Skeletal muscle tissue (tissue), 4 donors: ENCODE results near the gene KRTAP5-5. TPM values are rescaled to one million over a fixed set of nuclear protein-coding genes. Genes with fewer than 3 reads are reported as not detected.
"Not testable (repeated sequence)": the region's sequence is repeated elsewhere in the genome, so short reads cannot be mapped to it uniquely, and the experiment has no call there.

ENCODE experiments used
- H3K27ac ChIP-seq: one replicate; pipeline ENCODE4 v1.7.0; 2013; ENCODE audit warnings: mild to moderate bottlenecking, low read depth, low read length, inconsistent platforms
- H3K27me3 ChIP-seq, 3 donors: one replicate each; pipeline ENCODE4 v1.7.0; 2013; ENCODE audit warnings: low read length in 3 of 3; ENCODE audit not compliant: control insufficient read depth in 3 of 3, insufficient read depth in 3 of 3
- H3K36me3 ChIP-seq, 3 donors: one replicate each; pipeline ENCODE4 v1.7.0; 2013; ENCODE audit warnings: low read length in 3 of 3; ENCODE audit not compliant: control insufficient read depth in 3 of 3, insufficient read depth in 3 of 3
- H3K4me1 ChIP-seq, 3 donors: one replicate each; pipeline ENCODE4 v1.7.0; 2013; ENCODE audit warnings: low read length in 3 of 3, mild to moderate bottlenecking in 3 of 3; ENCODE audit not compliant: control insufficient read depth in 3 of 3, insufficient read depth in 3 of 3
- H3K4me3 ChIP-seq, 3 donors: one replicate each; pipeline ENCODE4 v1.7.0; 2013; ENCODE audit warnings: low read length in 3 of 3
- H3K9ac ChIP-seq, 3 donors: one replicate each; pipeline ENCODE4 v1.7.0; 2013; ENCODE audit warnings: low read length in 3 of 3, mild to moderate bottlenecking in 3 of 3, moderate library complexity in 2 of 3, low read depth in 1 of 3
- H3K9me3 ChIP-seq, 3 donors: one replicate each; pipeline ENCODE4 v1.7.0; 2013; ENCODE audit warnings: low read length in 3 of 3; ENCODE audit not compliant: control insufficient read depth in 3 of 3
- total RNA-seq: library from RNA; depleted of rRNA; stranded (reverse); fragments of >200 nt; gene quantifications from one replicate; pipeline ENCODE4 v1.2.3, GENCODE V29; 2014
- donor health status: Osteomylitis.

The KRTAP5-5 gene, protein sequence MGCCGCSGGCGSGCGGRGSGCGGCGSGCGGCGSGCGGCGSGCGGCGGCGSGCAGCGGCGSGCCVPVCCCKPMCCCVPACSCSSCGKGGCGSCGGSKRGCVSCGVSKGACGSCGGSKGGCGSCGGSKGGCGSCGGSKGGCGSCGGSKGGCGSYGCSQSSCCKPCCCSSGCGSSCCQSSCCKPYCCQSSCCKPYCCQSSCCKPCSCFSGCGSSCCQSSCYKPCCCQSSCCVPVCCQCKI
- total RNA-seq = not detected

DNA sequence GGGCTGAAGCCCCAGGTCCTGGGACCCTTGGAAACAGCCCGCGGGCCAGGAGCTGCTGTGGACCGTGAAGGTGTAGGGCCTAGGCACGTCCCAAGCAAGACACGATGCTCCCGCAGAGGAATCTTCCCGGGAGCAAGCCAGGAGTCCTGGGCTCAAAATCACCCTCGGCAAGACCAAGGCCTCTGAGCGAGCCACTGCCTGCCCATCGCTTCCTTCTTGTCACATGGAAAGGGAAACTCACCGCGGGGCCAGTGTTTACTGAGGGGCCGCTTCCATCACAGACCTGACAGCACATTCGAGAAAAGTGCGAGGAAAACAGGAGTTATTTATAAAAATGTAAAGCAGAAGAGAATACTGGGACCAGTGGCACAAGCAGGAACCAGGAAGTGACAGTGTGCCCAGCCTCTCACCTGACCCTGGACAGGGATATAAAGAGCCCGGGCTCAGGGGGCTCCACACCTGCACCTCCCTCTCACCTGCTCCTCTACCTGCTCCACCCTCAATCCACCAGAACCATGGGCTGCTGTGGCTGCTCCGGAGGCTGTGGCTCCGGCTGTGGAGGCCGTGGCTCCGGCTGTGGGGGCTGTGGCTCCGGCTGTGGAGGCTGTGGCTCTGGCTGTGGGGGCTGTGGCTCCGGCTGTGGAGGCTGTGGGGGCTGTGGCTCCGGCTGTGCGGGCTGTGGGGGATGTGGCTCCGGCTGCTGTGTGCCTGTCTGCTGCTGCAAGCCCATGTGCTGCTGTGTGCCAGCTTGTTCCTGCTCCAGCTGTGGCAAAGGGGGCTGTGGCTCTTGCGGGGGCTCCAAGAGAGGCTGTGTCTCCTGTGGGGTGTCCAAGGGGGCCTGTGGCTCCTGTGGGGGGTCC, at the start of gene KRTAP5-5:
Gene KRTAP5-5, plus strand, starts transcription at position 450 of the 860 bp plus-strand sequence. Its CDS starts 66 bp downstream, at position 516.
- H3K27me3 ChIP-seq = peaks cover 34 to 52% (median 34%) of the 10 kb centered on the region in 3 donors
- H3K4me1 ChIP-seq = peaks cover 0 to 4% (median 4%) of the 10 kb centered on the region in 3 donors
- H3K4me3 ChIP-seq = no peak within 1 kb of the TSS
- H3K27ac ChIP-seq = no peak within 1 kb of the TSS
- H3K9me3 ChIP-seq = no peaks in the 10 kb centered on the region
- H3K9ac ChIP-seq = peak within 1 kb of the TSS in 1 of 3 donors; percentile 11
- no peaks in the 10 kb centered on the region for H3K36me3 ChIP-seq

DNA sequence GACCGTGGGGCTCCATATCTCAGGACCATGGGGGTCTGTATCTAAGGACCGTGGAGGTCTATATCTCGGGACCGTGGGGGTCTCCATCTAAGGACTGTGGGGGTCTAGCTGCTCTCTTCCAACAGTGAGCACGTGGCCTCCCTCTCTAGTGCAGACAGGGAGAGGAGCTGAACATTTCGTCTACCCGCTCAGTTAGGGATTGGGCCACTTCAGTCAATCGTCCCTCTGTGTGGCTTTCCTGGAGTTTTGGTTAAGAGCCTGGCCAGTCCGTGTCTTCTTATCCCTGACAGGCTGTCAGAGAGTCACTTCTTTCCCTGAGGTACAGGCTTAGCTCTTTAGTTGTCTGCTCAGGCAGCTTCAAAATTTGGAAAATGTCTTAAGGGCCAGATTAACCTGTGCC, 47.6 kb upstream of the KRTAP5-5 start:
- peaks cover 0 to 5% (median 5%) of the 10 kb centered on the region in 3 donors for H3K4me1 ChIP-seq
- no peaks in the 10 kb centered on the region for H3K27me3 ChIP-seq
- H3K9me3 ChIP-seq = peaks cover 0 to 4% (median 4%) of the 10 kb centered on the region in 3 donors
- H3K9ac ChIP-seq = no peak overlapping the region
- H3K4me3 ChIP-seq = no peak overlapping the region
- no peak overlapping the region for H3K27ac ChIP-seq
- H3K36me3 ChIP-seq = no peaks in the 10 kb centered on the region

- not testable (repeated sequence) for H3K9ac ChIP-seq, H3K27ac ChIP-seq, H3K36me3 ChIP-seq, H3K4me3 ChIP-seq, H3K9me3 ChIP-seq, H3K27me3 ChIP-seq, H3K4me1 ChIP-seq
Observed at GRCh38 chr11:1582909-1583308, 46.7 kb upstream of the KRTAP5-5 start.

GRCh38 chr11:1584661-1585370, 44.8 kb upstream of the KRTAP5-5 start, which contains the start of gene KRTAP5-1:
KRTAP5-1 (minus strand) TSS chr11:1585283; CDS start chr11:1585249, 34 bp downstream.
- H3K27ac ChIP-seq = not testable (repeated sequence)
- H3K4me1 ChIP-seq = peaks cover 0 to 18% (median 17%) of the 10 kb centered on the region in 3 donors

GRCh38 chr11:1586699-1587098, 42.9 kb upstream of the KRTAP5-5 start:
- no peak overlapping the region for H3K4me3 ChIP-seq
- H3K36me3 ChIP-seq = no peaks in the 10 kb centered on the region
- no peak overlapping the region for H3K27ac ChIP-seq
- H3K4me1 ChIP-seq = peaks cover 0 to 22% (median 21%) of the 10 kb centered on the region in 3 donors
- H3K27me3 ChIP-seq = no peaks in the 10 kb centered on the region
- H3K9ac ChIP-seq = no peak overlapping the region
- no peaks in the 10 kb centered on the region for H3K9me3 ChIP-seq

More at GRCh38 chr11:1584661-1585370, 44.8 kb upstream of the KRTAP5-5 start, which contains the start of gene KRTAP5-1:
- not testable (repeated sequence) for H3K4me3 ChIP-seq, H3K9ac ChIP-seq, H3K27me3 ChIP-seq, H3K36me3 ChIP-seq, H3K9me3 ChIP-seq

DNA sequence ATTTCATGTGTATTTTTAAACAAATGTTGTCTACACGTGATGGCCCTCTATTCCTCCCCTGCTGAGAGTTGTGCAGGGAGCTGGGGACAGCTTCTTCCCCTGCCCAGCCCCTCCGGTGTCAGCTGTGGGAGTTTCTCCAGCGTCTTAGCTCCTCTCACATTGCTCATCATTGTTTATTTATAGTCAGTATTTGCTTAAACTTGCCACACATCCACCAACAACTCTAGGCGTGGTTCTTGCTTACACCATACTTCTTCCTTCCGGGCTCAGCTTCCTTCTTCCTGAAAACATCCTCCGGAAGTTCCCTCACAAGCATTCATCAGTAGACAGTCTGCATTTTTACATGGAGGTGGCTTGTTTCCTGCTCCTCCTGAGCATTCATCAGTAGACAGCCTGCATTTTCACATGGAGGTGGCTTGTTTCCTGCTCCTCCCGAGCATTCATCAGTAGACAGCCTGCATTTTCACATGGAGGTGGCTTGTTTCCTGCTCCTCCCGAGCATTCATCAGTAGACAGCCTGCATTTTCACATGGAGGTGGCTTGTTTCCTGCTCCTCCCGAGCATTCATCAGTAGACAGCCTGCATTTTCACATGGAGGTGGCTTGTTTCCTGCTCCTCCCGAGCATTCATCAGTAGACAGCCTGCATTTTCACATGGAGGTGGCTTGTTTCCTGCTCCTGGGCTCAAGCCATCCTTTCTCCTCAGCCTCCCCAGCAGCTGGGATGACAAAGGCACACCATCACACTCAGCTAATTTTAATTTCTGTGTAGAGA, 40.2 kb upstream of the KRTAP5-5 start:
- not testable (repeated sequence) for H3K36me3 ChIP-seq, H3K27me3 ChIP-seq, H3K9me3 ChIP-seq, H3K4me3 ChIP-seq, H3K9ac ChIP-seq, H3K27ac ChIP-seq
- peaks cover 0 to 22% (median 21%) of the 10 kb centered on the region in 3 donors for H3K4me1 ChIP-seq

DNA sequence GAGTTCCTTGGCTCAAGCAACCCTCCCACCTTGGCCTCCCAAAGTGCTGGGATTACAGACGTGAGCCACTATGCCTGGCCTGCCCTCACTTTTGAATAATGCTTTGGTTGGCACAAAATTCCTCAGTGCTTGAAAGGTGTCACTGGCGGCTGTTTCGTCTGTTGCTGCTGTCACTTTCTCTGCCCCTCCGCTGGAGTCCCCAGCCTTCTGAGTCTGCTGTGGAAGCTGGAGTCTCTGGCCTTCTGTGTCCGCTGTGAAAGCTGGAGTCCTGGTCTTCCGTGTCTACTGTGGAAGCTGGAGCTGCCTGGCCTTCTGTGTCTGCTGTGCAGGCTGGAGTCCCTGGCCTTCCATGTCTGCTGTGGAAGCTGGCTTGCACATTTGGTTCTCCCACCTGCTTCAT, 39.6 kb upstream of the KRTAP5-5 start:
- H3K9ac ChIP-seq = no peak overlapping the region
- H3K4me3 ChIP-seq = no peak overlapping the region
- no peaks in the 10 kb centered on the region for H3K36me3 ChIP-seq
- H3K27ac ChIP-seq = no peak overlapping the region
- peaks cover 0 to 22% (median 21%) of the 10 kb centered on the region in 3 donors for H3K4me1 ChIP-seq
- H3K9me3 ChIP-seq = no peaks in the 10 kb centered on the region
- H3K27me3 ChIP-seq = peaks cover 0 to 5% (median 4%) of the 10 kb centered on the region in 3 donors

GRCh38 chr11:1592628-1593027, 36.9 kb upstream of the KRTAP5-5 start:
- Histone ChIP-seq H3K9me3 (no peaks in the 10 kb centered on the region), H3K9ac (no peak overlapping the region), H3K4me3 (no peak overlapping the region), H3K27me3 (peaks cover 4 to 13% (median 9%) of the 10 kb centered on the region in 3 donors), H3K27ac (no peak overlapping the region), H3K36me3 (no peaks in the 10 kb centered on the region), H3K4me1 (peaks cover 5 to 16% (median 16%) of the 10 kb centered on the region in 3 donors)

GRCh38 chr11:1595994-1596575, 33.5 kb upstream of the KRTAP5-5 start:
- not testable (repeated sequence) for H3K9ac ChIP-seq, H3K27ac ChIP-seq, H3K4me3 ChIP-seq, H3K36me3 ChIP-seq, H3K4me1 ChIP-seq, H3K9me3 ChIP-seq
- H3K27me3 ChIP-seq = peaks cover 4 to 14% (median 10%) of the 10 kb centered on the region in 3 donors
